HG03342 (cell line): Measurements from ENCODE around the gene CDC42EP2.

Source experiments
- ATAC-seq: cut with Tn5 transposase; IDR thresholded peaks from one replicate; pipeline ENCODE4 v1.9.1; 2021; ENCODE audit warnings: mild to moderate bottlenecking, moderate library complexity; ENCODE audit not compliant: unreplicated experiment

Gene CDC42EP2, protein sequence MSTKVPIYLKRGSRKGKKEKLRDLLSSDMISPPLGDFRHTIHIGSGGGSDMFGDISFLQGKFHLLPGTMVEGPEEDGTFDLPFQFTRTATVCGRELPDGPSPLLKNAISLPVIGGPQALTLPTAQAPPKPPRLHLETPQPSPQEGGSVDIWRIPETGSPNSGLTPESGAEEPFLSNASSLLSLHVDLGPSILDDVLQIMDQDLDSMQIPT

GRCh38 chr11:65314501-65315203 is at the start of gene CDC42EP2:
Gene CDC42EP2 (plus strand): TSS chr11:65314866. CDS start chr11:65320899, 6,033 bp downstream.
- peak; percentile 79 for ATAC-seq

GRCh38 chr11:65266210-65266609 is 48.5 kb upstream of the CDC42EP2 start:
- ATAC-seq = no peak

- no peak for ATAC-seq
Measured at GRCh38 chr11:65274735-65275682, 39.7 kb upstream of the CDC42EP2 start.

GRCh38 chr11:65275906-65276305 is 38.8 kb upstream of the CDC42EP2 start:
- ATAC-seq = no peak

- ATAC-seq = no peak
Measured at GRCh38 chr11:65277631-65278277, 36.9 kb upstream of the CDC42EP2 start.

DNA sequence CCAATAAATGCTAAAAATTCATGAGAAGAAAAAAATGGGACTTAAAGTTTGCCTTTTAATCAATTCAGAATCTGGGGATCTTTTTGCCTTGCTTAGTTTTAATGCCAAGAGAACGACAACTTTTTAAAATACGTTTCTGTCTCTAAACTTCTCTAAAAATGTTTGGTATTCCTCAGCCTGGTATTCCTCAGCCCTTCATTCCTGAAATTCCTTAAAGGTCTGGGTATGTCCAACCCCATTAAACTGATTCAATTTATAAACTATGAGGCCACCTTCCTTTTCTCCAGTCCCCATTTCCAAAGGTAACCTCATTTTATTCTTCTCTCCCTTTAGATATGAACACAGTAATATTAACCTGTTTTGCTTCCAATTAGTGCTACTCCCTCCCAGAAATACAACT is 36.3 kb upstream of the CDC42EP2 start:
- no peak for ATAC-seq

- ATAC-seq = no peak
Measured at GRCh38 chr11:65279279-65279678, 35.4 kb upstream of the CDC42EP2 start.

GRCh38 chr11:65279741-65280440 is 34.8 kb upstream of the CDC42EP2 start:
- no peak for ATAC-seq

- ATAC-seq = no peak
Measured at GRCh38 chr11:65280646-65281045, 34.0 kb upstream of the CDC42EP2 start.

DNA sequence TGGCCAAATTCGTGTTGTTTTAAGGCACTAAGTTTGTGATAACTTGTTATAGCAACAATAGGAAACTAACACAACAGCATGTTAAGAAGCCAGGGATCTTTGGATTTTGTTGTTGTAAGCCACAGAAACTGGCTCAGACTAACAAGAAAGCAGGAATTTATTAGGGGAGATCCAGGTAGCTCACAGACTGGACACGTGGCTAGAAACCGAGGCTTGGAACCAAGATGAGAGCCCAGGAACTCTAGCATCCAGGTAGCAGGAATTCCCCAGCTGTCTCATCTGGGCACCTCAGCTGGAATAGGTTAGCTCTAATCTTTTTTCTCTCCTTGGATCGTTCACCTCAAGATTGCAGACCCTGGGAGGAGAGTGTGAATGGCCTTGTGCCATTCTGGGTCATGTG is 28.0 kb upstream of the CDC42EP2 start:
- ATAC-seq = no peak

GRCh38 chr11:65287601-65288000 is 27.1 kb upstream of the CDC42EP2 start:
- no peak for ATAC-seq

- ATAC-seq = no peak
Measured at GRCh38 chr11:65288706-65289536, 25.7 kb upstream of the CDC42EP2 start.

DNA sequence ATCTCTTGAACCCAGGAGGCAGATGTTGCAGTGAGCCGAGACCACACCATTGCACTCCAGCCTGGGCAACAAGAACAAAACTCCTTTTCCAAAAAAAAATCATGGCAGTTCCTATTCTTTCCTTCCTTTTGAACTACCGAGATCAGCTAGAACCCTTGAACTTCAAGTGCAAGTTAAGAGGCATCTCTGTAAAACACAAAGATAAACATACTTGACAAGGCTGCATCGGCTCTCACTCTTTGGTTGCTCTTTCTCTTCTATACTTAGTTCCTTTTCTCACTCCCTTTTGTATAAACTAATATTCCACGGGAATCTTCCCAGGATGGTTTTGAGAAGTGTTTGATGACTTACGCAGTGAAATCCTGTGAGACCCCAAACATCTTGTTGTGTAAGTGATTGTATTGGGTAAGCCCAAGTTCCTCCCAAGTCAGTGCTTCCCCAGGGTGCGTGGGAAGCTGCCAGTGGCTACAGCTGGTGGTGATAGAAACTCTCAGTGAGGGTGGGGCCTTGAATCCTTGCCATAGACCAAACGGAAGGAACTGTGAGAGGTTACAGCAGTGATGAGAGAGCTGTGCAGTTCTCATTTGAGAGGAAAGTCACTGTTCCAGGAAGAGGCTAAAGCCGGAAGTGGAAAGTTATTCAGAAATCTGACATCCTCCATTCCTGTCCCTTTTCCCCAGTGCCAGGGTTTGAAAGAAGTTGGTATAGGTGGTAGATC is 24.1 kb upstream of the CDC42EP2 start:
- ATAC-seq = no peak

DNA sequence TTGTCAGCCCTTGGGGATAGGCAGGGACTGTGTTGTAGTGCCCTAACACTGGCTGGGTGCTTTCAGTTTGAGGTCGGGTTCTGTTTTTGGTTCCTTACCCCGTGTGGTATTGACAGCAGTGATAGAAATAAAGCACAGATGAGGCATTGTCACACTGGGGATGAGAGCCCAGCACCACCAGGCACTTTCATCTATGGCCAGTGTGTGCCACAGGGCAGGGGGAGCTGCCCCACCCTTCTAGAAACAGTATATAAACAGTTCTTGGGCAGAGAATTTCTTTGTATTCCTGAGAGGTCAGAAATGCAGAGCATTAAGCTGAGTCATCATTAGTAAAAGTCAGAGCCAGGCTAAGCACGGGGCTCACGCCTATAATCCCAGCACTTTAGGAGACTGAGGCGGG is 23.1 kb upstream of the CDC42EP2 start:
- no peak for ATAC-seq

GRCh38 chr11:65292890-65293289 is 21.8 kb upstream of the CDC42EP2 start:
- ATAC-seq = no peak

DNA sequence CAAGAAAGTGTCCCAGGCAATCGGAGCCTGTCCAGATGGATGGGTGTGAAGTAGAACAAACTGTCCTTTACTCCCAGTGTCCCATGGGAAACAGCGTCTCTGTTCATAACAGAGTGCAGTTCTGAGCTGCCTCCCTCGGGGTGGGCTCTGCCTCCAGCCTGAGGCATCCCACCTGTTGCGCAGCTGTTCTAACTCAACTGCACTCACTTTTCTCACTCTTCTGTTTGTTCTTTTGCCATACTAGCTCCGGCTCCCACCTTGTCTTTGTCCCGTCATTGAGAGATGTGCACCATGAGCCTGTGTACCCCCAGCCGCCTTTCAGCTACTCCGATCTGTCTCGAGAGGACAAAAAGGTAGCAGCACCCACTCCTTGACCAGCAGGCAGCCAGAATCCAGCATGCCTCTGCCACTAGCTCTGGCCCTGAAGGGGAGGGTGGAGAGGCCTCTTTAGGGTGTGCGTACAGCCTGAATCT is 20.7 kb upstream of the CDC42EP2 start:
- no peak for ATAC-seq

DNA sequence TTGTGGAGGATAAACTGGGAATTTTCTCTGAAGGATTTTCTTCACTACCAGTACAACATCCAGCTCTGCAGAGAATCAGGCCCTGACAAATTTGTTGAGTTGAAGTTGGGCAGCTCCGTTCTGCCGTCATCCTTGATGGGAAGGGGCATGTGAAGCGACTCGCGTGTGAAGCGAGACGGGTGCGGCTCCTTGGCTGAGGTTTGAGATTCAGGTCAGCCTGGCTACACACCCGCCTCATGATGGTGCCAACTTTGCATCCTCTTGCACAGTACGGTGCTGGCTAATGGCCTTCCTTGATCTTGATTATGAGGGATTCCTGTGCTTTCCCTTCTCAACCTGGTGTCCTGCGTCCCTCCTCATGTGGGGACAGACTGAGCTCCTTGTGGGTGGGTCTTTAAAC is 19.7 kb upstream of the CDC42EP2 start:
- no peak for ATAC-seq

DNA sequence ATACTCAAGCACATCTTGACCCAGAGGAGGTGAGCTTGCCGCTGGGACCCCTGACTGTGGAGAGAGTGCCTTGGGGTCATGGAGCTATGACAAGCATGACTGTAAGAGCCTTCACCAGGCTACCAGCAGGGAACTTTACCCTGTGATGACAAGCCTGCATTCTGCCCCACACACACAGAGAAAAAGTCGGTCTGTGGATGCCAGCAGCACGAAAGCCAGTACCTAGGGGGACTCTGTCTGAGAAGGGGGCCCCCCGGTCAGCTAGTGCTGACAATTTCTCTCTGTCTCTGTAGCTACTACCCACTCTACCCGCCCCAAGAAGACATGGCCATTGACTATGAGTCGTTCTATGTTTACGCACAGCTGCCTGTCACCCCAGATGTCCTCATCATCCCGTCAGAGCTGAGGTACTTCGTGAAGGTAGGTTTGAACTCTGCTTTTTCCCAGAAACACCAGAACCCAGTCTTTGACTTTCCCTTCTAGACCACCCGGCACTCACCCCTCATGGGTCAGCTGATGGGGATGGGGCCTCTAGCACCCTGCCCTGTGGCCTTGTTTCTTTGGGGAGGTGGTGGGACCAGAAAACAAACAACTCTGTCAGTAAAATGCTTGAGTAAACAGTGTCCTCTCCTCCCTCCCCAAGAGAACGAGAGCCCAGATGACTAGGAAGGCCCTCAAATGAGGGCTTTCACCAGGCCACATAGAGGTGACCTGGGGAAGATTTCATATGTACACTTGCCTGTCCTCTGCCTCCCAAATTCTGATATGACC is 18.9 kb upstream of the CDC42EP2 start:
- no peak for ATAC-seq
